Activated naive CD4-positive, alpha-beta T cell treated with anti-CD3 and anti-CD28 coated beads, Interleukin-2, amount 50 U/mL, for 24 hours (primary cell): Measurements from ENCODE around the gene TIMP2.
A peak's percentile ranks its signal among the peaks of the same experiment; 100 is the strongest.
"Not testable (repeated sequence)": the region's sequence is repeated elsewhere in the genome, so short reads cannot be mapped to it uniquely, and the experiment has no call there.

Experiments used
- H3K27ac Mint-ChIP-seq: one replicate; pipeline ENCODE4 v1.8.0; 2021; ENCODE audit warnings: mild to moderate bottlenecking, mixed read lengths
- H3K27me3 Mint-ChIP-seq: one replicate; pipeline ENCODE4 v1.8.0; 2021; ENCODE audit warnings: mixed read lengths
- H3K36me3 Mint-ChIP-seq: one replicate; pipeline ENCODE4 v1.8.0; 2021; ENCODE audit warnings: mixed read lengths
- H3K4me1 Mint-ChIP-seq: one replicate; pipeline ENCODE4 v1.8.0; 2021; ENCODE audit warnings: mixed read lengths
- H3K4me3 Mint-ChIP-seq: one replicate; pipeline ENCODE4 v1.8.0; 2021; ENCODE audit warnings: mild to moderate bottlenecking, mixed read lengths
- H3K9me3 Mint-ChIP-seq: one replicate; pipeline ENCODE4 v1.8.0; 2021; ENCODE audit warnings: mixed read lengths

Gene TIMP2

GRCh38 chr17:78923660-78924453 is 1.3 kb downstream of the TIMP2 start:
- Mint-ChIP-seq H3K9me3 (no peaks in the 10 kb centered on the region), H3K4me1 (peaks cover 13% of the 10 kb centered on the region), H3K27ac (no peak overlapping the region), H3K27me3 (peaks cover 3% of the 10 kb centered on the region), H3K4me3 (peak overlapping the region; percentile 27), H3K36me3 (no peaks in the 10 kb centered on the region)

GRCh38 chr17:78922816-78923498 is 2.2 kb downstream of the TIMP2 start:
- no peaks in the 10 kb centered on the region for H3K9me3 Mint-ChIP-seq
- H3K36me3 Mint-ChIP-seq: no peaks in the 10 kb centered on the region
- peaks cover 1% of the 10 kb centered on the region for H3K27me3 Mint-ChIP-seq
- no peak overlapping the region for H3K27ac Mint-ChIP-seq
- H3K4me3 Mint-ChIP-seq: peak overlapping the region; percentile 39
- H3K4me1 Mint-ChIP-seq: peaks cover 13% of the 10 kb centered on the region

- no peak overlapping the region for H3K27ac Mint-ChIP-seq
- no peak overlapping the region for H3K4me3 Mint-ChIP-seq
- peaks cover 13% of the 10 kb centered on the region for H3K4me1 Mint-ChIP-seq
- H3K36me3 Mint-ChIP-seq: no peaks in the 10 kb centered on the region
- no peaks in the 10 kb centered on the region for H3K27me3 Mint-ChIP-seq
- H3K9me3 Mint-ChIP-seq: no peaks in the 10 kb centered on the region
These were observed 3.7 kb downstream of the TIMP2 start for GRCh38 chr17:78921437-78921971.

GRCh38 chr17:78920528-78920927 is 4.7 kb downstream of the TIMP2 start:
- Mint-ChIP-seq H3K27me3 (no peaks in the 10 kb centered on the region), H3K27ac (peak overlapping the region; percentile 32), H3K4me3 (no peak overlapping the region)

GRCh38 chr17:78919861-78920450 is 5.2 kb downstream of the TIMP2 start:
- no peak overlapping the region for H3K4me3 Mint-ChIP-seq
- peaks cover 22% of the 10 kb centered on the region for H3K4me1 Mint-ChIP-seq
- H3K9me3 Mint-ChIP-seq: no peaks in the 10 kb centered on the region
- H3K27ac Mint-ChIP-seq: no peak overlapping the region
- no peaks in the 10 kb centered on the region for H3K36me3 Mint-ChIP-seq
- no peaks in the 10 kb centered on the region for H3K27me3 Mint-ChIP-seq

More at GRCh38 chr17:78920528-78920927, 4.7 kb downstream of the TIMP2 start:
- H3K9me3 Mint-ChIP-seq: no peaks in the 10 kb centered on the region
- no peaks in the 10 kb centered on the region for H3K36me3 Mint-ChIP-seq
- peaks cover 22% of the 10 kb centered on the region for H3K4me1 Mint-ChIP-seq

- Mint-ChIP-seq H3K36me3 (no peaks in the 10 kb centered on the region), H3K4me1 (peaks cover 22% of the 10 kb centered on the region), H3K4me3 (no peak overlapping the region), H3K9me3 (no peaks in the 10 kb centered on the region), H3K27me3 (no peaks in the 10 kb centered on the region), H3K27ac (no peak overlapping the region)
These were observed 6.2 kb downstream of the TIMP2 start for GRCh38 chr17:78918979-78919378.

- no peak overlapping the region for H3K27ac Mint-ChIP-seq
- no peak overlapping the region for H3K4me3 Mint-ChIP-seq
These were observed 7.5 kb downstream of the TIMP2 start for GRCh38 chr17:78917451-78918275.

GRCh38 chr17:78915872-78916632 is 9.1 kb downstream of the TIMP2 start:
- H3K4me1 Mint-ChIP-seq: peaks cover 9% of the 10 kb centered on the region
- no peaks in the 10 kb centered on the region for H3K36me3 Mint-ChIP-seq
- no peaks in the 10 kb centered on the region for H3K9me3 Mint-ChIP-seq
- peak overlapping the region; percentile 27 for H3K4me3 Mint-ChIP-seq
- H3K27me3 Mint-ChIP-seq: no peaks in the 10 kb centered on the region
- H3K27ac Mint-ChIP-seq: peak overlapping the region; percentile 33

More at GRCh38 chr17:78917451-78918275, 7.5 kb downstream of the TIMP2 start:
- no peaks in the 10 kb centered on the region for H3K27me3 Mint-ChIP-seq
- H3K4me1 Mint-ChIP-seq: peaks cover 11% of the 10 kb centered on the region
- no peaks in the 10 kb centered on the region for H3K36me3 Mint-ChIP-seq
- H3K9me3 Mint-ChIP-seq: no peaks in the 10 kb centered on the region

GRCh38 chr17:78913115-78913514 is 12.1 kb downstream of the TIMP2 start:
- Mint-ChIP-seq H3K9me3 (no peaks in the 10 kb centered on the region), H3K27me3 (no peaks in the 10 kb centered on the region), H3K4me3 (no peak overlapping the region), H3K4me1 (peaks cover 9% of the 10 kb centered on the region), H3K27ac (no peak overlapping the region), H3K36me3 (no peaks in the 10 kb centered on the region)

- Mint-ChIP-seq H3K27me3 (no peaks in the 10 kb centered on the region), H3K4me3 (no peak overlapping the region), H3K36me3 (no peaks in the 10 kb centered on the region), H3K4me1 (peaks cover 9% of the 10 kb centered on the region), H3K27ac (no peak overlapping the region), H3K9me3 (no peaks in the 10 kb centered on the region)
These were observed 13.1 kb downstream of the TIMP2 start for GRCh38 chr17:78912082-78912481.

- not testable (repeated sequence) for H3K36me3 Mint-ChIP-seq, H3K4me1 Mint-ChIP-seq, H3K4me3 Mint-ChIP-seq, H3K9me3 Mint-ChIP-seq, H3K27ac Mint-ChIP-seq, H3K27me3 Mint-ChIP-seq
These were observed 13.6 kb downstream of the TIMP2 start for GRCh38 chr17:78911543-78911942.

GRCh38 chr17:78910497-78911284 is 14.5 kb downstream of the TIMP2 start:
- H3K4me3 Mint-ChIP-seq: no peak overlapping the region
- no peaks in the 10 kb centered on the region for H3K9me3 Mint-ChIP-seq
- peaks cover 2% of the 10 kb centered on the region for H3K4me1 Mint-ChIP-seq
- no peak overlapping the region for H3K27ac Mint-ChIP-seq
- H3K27me3 Mint-ChIP-seq: no peaks in the 10 kb centered on the region
- H3K36me3 Mint-ChIP-seq: no peaks in the 10 kb centered on the region

- Mint-ChIP-seq H3K36me3 (no peaks in the 10 kb centered on the region), H3K27me3 (no peaks in the 10 kb centered on the region), H3K4me3 (no peak overlapping the region), H3K9me3 (no peaks in the 10 kb centered on the region), H3K4me1 (peaks cover 3% of the 10 kb centered on the region), H3K27ac (no peak overlapping the region)
These were observed 16.8 kb downstream of the TIMP2 start for GRCh38 chr17:78908426-78908825.

GRCh38 chr17:78905541-78905940 is 19.6 kb downstream of the TIMP2 start:
- H3K27ac Mint-ChIP-seq: no peak overlapping the region
- H3K4me3 Mint-ChIP-seq: no peak overlapping the region
- H3K27me3 Mint-ChIP-seq: no peaks in the 10 kb centered on the region
- H3K36me3 Mint-ChIP-seq: no peaks in the 10 kb centered on the region
- H3K9me3 Mint-ChIP-seq: no peaks in the 10 kb centered on the region
- peaks cover 4% of the 10 kb centered on the region for H3K4me1 Mint-ChIP-seq
